ENCODE results near the gene ZNF662. TPM values are rescaled to one million over a fixed set of nuclear protein-coding genes. Genes with fewer than 3 reads are reported as not detected.
A peak's percentile ranks its signal among the peaks of the same experiment; 100 is the strongest.

Gene ZNF662
- total RNA-seq, 4 donors from 2014 or later: 1.9 to 7.6 (median 2.8) TPM

DNA sequence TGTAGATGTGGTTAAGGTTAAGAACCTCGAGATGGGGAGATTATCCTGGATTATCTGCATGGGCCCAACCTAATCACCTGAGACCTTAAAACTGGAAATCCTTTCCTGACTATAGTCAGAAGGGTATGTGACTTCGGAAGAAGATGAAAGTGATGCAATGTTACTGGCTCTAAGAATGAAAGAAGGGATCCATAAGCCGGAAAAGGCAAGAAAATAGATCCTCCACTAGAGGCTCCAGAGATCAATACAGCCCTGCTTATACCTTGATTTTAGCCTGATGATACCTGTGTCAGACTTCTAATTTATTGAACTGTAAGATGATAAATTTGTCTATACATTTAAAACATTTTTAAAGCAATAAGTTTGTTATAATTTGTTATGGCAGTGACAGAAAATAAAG, 51.6 kb downstream of the ZNF662 start:
- no peaks in the 10 kb centered on the region for H3K27me3 ChIP-seq
- no peak for DNase-seq
- H3K27ac ChIP-seq: no peak overlapping the region
- H3K36me3 ChIP-seq: no peaks in the 10 kb centered on the region
- H3K4me1 ChIP-seq: peaks cover 0 to 6% (median 0%) of the 10 kb centered on the region in 3 donors
- H3K4me3 ChIP-seq: no peak overlapping the region
- WGBS, 2 donors: 79 to 84% methylated on average over 3 of the region's 3 CpGs
- intact Hi-C loops (cut with DNase I): no loop called here
- TF ChIP-seq, protein P1, sequence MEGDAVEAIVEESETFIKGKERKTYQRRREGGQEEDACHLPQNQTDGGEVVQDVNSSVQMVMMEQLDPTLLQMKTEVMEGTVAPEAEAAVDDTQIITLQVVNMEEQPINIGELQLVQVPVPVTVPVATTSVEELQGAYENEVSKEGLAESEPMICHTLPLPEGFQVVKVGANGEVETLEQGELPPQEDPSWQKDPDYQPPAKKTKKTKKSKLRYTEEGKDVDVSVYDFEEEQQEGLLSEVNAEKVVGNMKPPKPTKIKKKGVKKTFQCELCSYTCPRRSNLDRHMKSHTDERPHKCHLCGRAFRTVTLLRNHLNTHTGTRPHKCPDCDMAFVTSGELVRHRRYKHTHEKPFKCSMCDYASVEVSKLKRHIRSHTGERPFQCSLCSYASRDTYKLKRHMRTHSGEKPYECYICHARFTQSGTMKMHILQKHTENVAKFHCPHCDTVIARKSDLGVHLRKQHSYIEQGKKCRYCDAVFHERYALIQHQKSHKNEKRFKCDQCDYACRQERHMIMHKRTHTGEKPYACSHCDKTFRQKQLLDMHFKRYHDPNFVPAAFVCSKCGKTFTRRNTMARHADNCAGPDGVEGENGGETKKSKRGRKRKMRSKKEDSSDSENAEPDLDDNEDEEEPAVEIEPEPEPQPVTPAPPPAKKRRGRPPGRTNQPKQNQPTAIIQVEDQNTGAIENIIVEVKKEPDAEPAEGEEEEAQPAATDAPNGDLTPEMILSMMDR (IDR thresholded peaks at IDR 0.05): no peak
- TF ChIP-seq POLR2A (IDR thresholded peaks at IDR 0.05): no peak
- H3K9me3 ChIP-seq: no peaks in the 10 kb centered on the region

DNA sequence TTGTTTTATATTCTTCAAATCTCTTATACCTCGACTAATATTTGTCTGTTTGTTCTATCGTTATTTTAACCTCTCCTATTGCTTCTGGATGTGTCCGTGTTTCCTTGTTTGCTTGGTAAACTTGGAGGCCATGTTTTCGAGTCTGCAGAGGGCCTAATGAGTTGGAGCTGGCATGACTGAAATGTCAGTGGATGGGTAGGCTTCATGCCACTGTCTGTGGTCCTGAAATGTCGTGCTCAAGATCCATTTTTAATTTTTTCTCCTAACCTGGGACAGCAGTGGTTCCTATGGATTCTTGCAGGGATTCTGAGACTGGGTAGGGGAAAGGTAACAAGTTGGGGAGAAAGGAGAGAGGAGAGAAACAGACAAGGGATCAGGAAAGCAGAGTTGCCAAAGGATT, 54.3 kb downstream of the ZNF662 start:
- 59% methylated on average over 5 of the region's 5 CpGs for WGBS, 2 donors
- no peaks in the 10 kb centered on the region for H3K36me3 ChIP-seq
- intact Hi-C loops (cut with DNase I): no loop called here

DNA sequence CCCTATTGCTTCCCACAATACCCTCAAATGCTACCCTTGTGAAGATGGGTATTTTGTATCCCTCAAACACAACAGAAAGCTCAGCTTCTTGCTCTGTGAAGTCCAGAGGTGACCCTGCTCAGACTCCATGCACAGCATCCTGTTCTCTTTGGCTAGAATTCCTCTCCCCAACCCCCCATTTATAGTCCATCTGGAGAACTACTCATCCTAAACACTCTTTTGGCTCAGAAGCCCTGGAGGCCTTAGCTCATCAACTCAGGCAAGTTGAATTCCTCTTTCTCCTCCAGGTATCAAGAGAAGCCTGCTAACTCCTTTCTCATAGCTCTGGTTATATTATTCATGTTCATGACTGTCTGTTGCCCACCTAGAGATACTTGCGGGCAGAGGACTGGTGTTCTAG, 54.8 kb downstream of the ZNF662 start:
- intact Hi-C loops (cut with DNase I): no loop called here

More for the DNA sequence above, 54.3 kb downstream of the ZNF662 start:
- Histone ChIP-seq H3K9me3 (no peaks in the 10 kb centered on the region), H3K4me1 (peaks cover 0 to 6% (median 0%) of the 10 kb centered on the region in 3 donors), H3K27ac (no peak overlapping the region), H3K4me3 (no peak overlapping the region), H3K27me3 (no peaks in the 10 kb centered on the region)
- DNase-seq: no peak
- no peak for TF ChIP-seq POLR2A (IDR thresholded peaks at IDR 0.05)
- TF ChIP-seq, protein P1 (IDR thresholded peaks at IDR 0.05): no peak

DNA sequence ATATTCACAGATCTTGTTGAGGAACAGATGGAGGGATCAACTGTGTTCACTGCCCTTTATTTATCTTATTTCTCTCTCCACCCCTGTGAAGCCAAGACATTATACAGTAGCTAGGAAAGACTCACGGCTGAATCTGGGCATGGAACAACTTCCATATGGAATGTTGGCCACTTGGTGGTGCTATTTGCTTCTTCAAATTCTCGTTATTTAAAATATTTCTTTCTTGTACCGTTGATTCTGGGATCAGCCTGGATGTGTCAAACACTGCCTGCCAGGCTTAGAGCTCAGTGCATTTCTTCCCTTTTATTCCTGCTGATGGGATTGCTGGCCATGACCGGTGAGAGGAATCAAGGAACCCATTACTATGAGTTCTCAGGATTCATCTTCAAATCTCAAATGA, 55.7 kb downstream of the ZNF662 start:
- Histone ChIP-seq H3K4me3 (no peak overlapping the region), H3K27ac (no peak overlapping the region), H3K9me3 (no peaks in the 10 kb centered on the region), H3K27me3 (no peaks in the 10 kb centered on the region), H3K4me1 (peaks cover 0 to 6% (median 0%) of the 10 kb centered on the region in 3 donors), H3K36me3 (no peaks in the 10 kb centered on the region)
- DNase-seq: no peak
- intact Hi-C loops (cut with DNase I): no loop called here
- TF ChIP-seq, protein P1 (IDR thresholded peaks at IDR 0.05): peak in 5 of 6 experiments; percentile 57 to 68 (median 62)
- no peak for TF ChIP-seq POLR2A (IDR thresholded peaks at IDR 0.05)
- WGBS, 2 donors: 5 to 7% methylated on average over 4 of the region's 4 CpGs

More for the DNA sequence above, 54.8 kb downstream of the ZNF662 start:
- no peaks in the 10 kb centered on the region for H3K27me3 ChIP-seq
- WGBS, 2 donors: 77 to 92% methylated on average over 1 of the region's 1 CpG
- H3K9me3 ChIP-seq: no peaks in the 10 kb centered on the region
- no peak overlapping the region for H3K4me3 ChIP-seq
- no peak for DNase-seq
- peaks cover 0 to 6% (median 0%) of the 10 kb centered on the region in 3 donors for H3K4me1 ChIP-seq
- TF ChIP-seq POLR2A (IDR thresholded peaks at IDR 0.05): no peak
- TF ChIP-seq, protein P1 (IDR thresholded peaks at IDR 0.05): no peak
- no peak overlapping the region for H3K27ac ChIP-seq
- no peaks in the 10 kb centered on the region for H3K36me3 ChIP-seq

DNA sequence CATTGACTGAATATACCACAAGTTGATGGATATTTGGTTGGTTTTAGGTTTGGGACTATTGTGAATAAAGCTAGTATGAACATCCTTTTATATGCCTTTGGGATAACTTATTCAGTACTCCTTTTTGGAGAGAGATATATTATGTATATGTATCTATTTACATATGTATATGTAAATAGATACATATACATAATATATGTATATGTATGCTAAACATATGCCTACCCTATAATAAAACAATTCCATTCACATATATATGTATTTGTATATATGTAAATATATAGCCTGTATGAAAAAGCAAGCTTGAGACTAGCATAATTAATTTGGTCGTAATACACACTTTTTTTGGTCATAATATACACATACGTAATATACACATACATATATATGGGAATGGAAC, 57.3 kb downstream of the ZNF662 start:
- intact Hi-C loops (cut with DNase I): no loop called here
- H3K9me3 ChIP-seq: no peaks in the 10 kb centered on the region
- no peak overlapping the region for H3K27ac ChIP-seq
- 46 to 60% methylated on average over 2 of the region's 2 CpGs for WGBS, 2 donors
- no peak for TF ChIP-seq POLR2A (IDR thresholded peaks at IDR 0.05)
- TF ChIP-seq, protein P1 (IDR thresholded peaks at IDR 0.05): no peak
- no peaks in the 10 kb centered on the region for H3K36me3 ChIP-seq
- peaks cover 0 to 6% (median 0%) of the 10 kb centered on the region in 3 donors for H3K4me1 ChIP-seq
- H3K4me3 ChIP-seq: no peak overlapping the region
- DNase-seq: no peak
- no peaks in the 10 kb centered on the region for H3K27me3 ChIP-seq

Measured in esophagus squamous epithelium (tissue), 5 donors.